ENCODE results near the gene DQX1.
"Not testable (repeated sequence)": the region's sequence is repeated elsewhere in the genome, so short reads cannot be mapped to it uniquely, and the experiment has no call there.

DQX1 gene

GRCh38 chr2:74525717-74526648 is at the start of gene DQX1:
TSS of gene DQX1 (minus strand) at chr2:74526231. CDS start at chr2:74525729, 502 bp downstream.
- peak; percentile 57 for DNase-seq

- no peak for DNase-seq
These were observed 49.3 kb upstream of the DQX1 start for GRCh38 chr2:74575320-74575719.

GRCh38 chr2:74573747-74574562 is 47.9 kb upstream of the DQX1 start:
- peak; percentile 76 for DNase-seq

GRCh38 chr2:74572178-74572925 is 46.3 kb upstream of the DQX1 start:
- DNase-seq: no peak

GRCh38 chr2:74571058-74571457 is 45.0 kb upstream of the DQX1 start:
- DNase-seq: peak; percentile 61

GRCh38 chr2:74569686-74570085 is 43.7 kb upstream of the DQX1 start:
- DNase-seq: no peak

GRCh38 chr2:74567881-74568280 is 41.9 kb upstream of the DQX1 start:
- DNase-seq: no peak

- DNase-seq: no peak
These were observed 40.7 kb upstream of the DQX1 start for GRCh38 chr2:74566754-74567085.

- no peak for DNase-seq
These were observed 40.2 kb upstream of the DQX1 start for GRCh38 chr2:74566076-74566753.

- DNase-seq: no peak
These were observed 38.2 kb upstream of the DQX1 start for GRCh38 chr2:74564222-74564621.

- DNase-seq: no peak
These were observed 36.2 kb upstream of the DQX1 start for GRCh38 chr2:74562126-74562775.

GRCh38 chr2:74561022-74561421 is 35.0 kb upstream of the DQX1 start:
- not testable (repeated sequence) for DNase-seq

- DNase-seq: no peak
These were observed 34.6 kb upstream of the DQX1 start for GRCh38 chr2:74560591-74560990.

- DNase-seq: no peak
These were observed 33.9 kb upstream of the DQX1 start for GRCh38 chr2:74559912-74560311.

- DNase-seq: no peak
These were observed 32.5 kb upstream of the DQX1 start for GRCh38 chr2:74558284-74559230.

- DNase-seq: no peak
These were observed 30.9 kb upstream of the DQX1 start for GRCh38 chr2:74556831-74557370.

- no peak for DNase-seq
These were observed 30.1 kb upstream of the DQX1 start for GRCh38 chr2:74556159-74556558.

- DNase-seq: no peak
These were observed 29.6 kb upstream of the DQX1 start for GRCh38 chr2:74555610-74556103.

- DNase-seq: peak; percentile 46
These were observed 28.9 kb upstream of the DQX1 start for GRCh38 chr2:74554820-74555531.

Measured in activated CD4-positive, alpha-beta T cell treated with anti-CD3 and anti-CD28 coated beads, Interleukin-2, amount 50 U/mL, for 16 hours (primary cell).